IPS-18a (cell line): ENCODE measurements around the gene ATP8A1.
"Not testable (repeated sequence)": the region's sequence is repeated elsewhere in the genome, so short reads cannot be mapped to it uniquely, and the experiment has no call there.

Experiments used
- H3K27ac ChIP-seq: one replicate; pipeline ENCODE4 v1.5.1; 2013; ENCODE audit warnings: low read length
- H3K27me3 ChIP-seq: one replicate; pipeline ENCODE4 v1.6.1; 2013; ENCODE audit warnings: mild to moderate bottlenecking, low read length; ENCODE audit not compliant: control insufficient read depth, insufficient read depth
- H3K36me3 ChIP-seq: one replicate; pipeline ENCODE4 v1.6.1; 2013; ENCODE audit warnings: low read depth, low read length; ENCODE audit not compliant: control insufficient read depth
- H3K4me1 ChIP-seq: one replicate; pipeline ENCODE4 v1.6.1; 2013; ENCODE audit warnings: low read depth, low read length; ENCODE audit not compliant: control insufficient read depth
- H3K4me3 ChIP-seq: one replicate; pipeline ENCODE4 v1.5.1; 2013; ENCODE audit warnings: low read length
- H3K9ac ChIP-seq: one replicate; pipeline ENCODE4 v1.6.1; 2013; ENCODE audit warnings: mild to moderate bottlenecking, low read length, moderate library complexity
- H3K9me3 ChIP-seq: one replicate; pipeline ENCODE4 v1.6.1; 2013; ENCODE audit warnings: low read depth, low read length; ENCODE audit not compliant: control insufficient read depth

Gene ATP8A1

GRCh38 chr4:42396361-42396751 lies 260.5 kb downstream of the ATP8A1 start:
- Histone ChIP-seq H3K27me3 (peaks cover 70% of the 10 kb centered on the region), H3K4me1 (peaks cover 24% of the 10 kb centered on the region), H3K9ac (peak overlapping the region; percentile 16), H3K4me3 (peak overlapping the region; percentile 59), H3K27ac (no peak overlapping the region), H3K9me3 (no peaks in the 10 kb centered on the region), H3K36me3 (peaks cover 1% of the 10 kb centered on the region)

- no peak overlapping the region for H3K4me3 ChIP-seq
- H3K9ac ChIP-seq = no peak overlapping the region
- peaks cover 62% of the 10 kb centered on the region for H3K27me3 ChIP-seq
Measured at GRCh38 chr4:42395595-42395994, 261.3 kb downstream of the ATP8A1 start.

GRCh38 chr4:42392436-42392835 lies 264.5 kb downstream of the ATP8A1 start:
- H3K36me3 ChIP-seq = no peaks in the 10 kb centered on the region
- H3K4me1 ChIP-seq = peaks cover 31% of the 10 kb centered on the region
- no peak overlapping the region for H3K4me3 ChIP-seq
- no peak overlapping the region for H3K27ac ChIP-seq
- no peak overlapping the region for H3K9ac ChIP-seq
- H3K27me3 ChIP-seq = peaks cover 30% of the 10 kb centered on the region
- H3K9me3 ChIP-seq = no peaks in the 10 kb centered on the region

More at GRCh38 chr4:42395595-42395994, 261.3 kb downstream of the ATP8A1 start:
- peaks cover 31% of the 10 kb centered on the region for H3K4me1 ChIP-seq
- H3K27ac ChIP-seq = no peak overlapping the region
- H3K36me3 ChIP-seq = no peaks in the 10 kb centered on the region
- H3K9me3 ChIP-seq = no peaks in the 10 kb centered on the region

- no peaks in the 10 kb centered on the region for H3K36me3 ChIP-seq
- H3K9ac ChIP-seq = no peak overlapping the region
- H3K27me3 ChIP-seq = peaks cover 26% of the 10 kb centered on the region
- peaks cover 30% of the 10 kb centered on the region for H3K4me1 ChIP-seq
- no peak overlapping the region for H3K4me3 ChIP-seq
- no peaks in the 10 kb centered on the region for H3K9me3 ChIP-seq
- no peak overlapping the region for H3K27ac ChIP-seq
Measured at GRCh38 chr4:42391981-42392380, 264.9 kb downstream of the ATP8A1 start.

- peaks cover 24% of the 10 kb centered on the region for H3K4me1 ChIP-seq
- no peak overlapping the region for H3K27ac ChIP-seq
- no peak overlapping the region for H3K9ac ChIP-seq
- H3K36me3 ChIP-seq = no peaks in the 10 kb centered on the region
- H3K9me3 ChIP-seq = no peaks in the 10 kb centered on the region
- no peak overlapping the region for H3K4me3 ChIP-seq
- peaks cover 19% of the 10 kb centered on the region for H3K27me3 ChIP-seq
Measured at GRCh38 chr4:42391355-42391664, 265.6 kb downstream of the ATP8A1 start.

- no peak overlapping the region for H3K27ac ChIP-seq
- H3K27me3 ChIP-seq = peaks cover 14% of the 10 kb centered on the region
- H3K36me3 ChIP-seq = no peaks in the 10 kb centered on the region
- H3K4me1 ChIP-seq = peaks cover 19% of the 10 kb centered on the region
- no peak overlapping the region for H3K9ac ChIP-seq
- no peaks in the 10 kb centered on the region for H3K9me3 ChIP-seq
- H3K4me3 ChIP-seq = no peak overlapping the region
Measured at GRCh38 chr4:42390622-42391354, 266.1 kb downstream of the ATP8A1 start.

- Histone ChIP-seq H3K9ac (no peak overlapping the region), H3K27ac (no peak overlapping the region), H3K9me3 (no peaks in the 10 kb centered on the region), H3K36me3 (no peaks in the 10 kb centered on the region), H3K4me1 (peaks cover 2% of the 10 kb centered on the region), H3K4me3 (no peak overlapping the region), H3K27me3 (no peaks in the 10 kb centered on the region)
Measured at GRCh38 chr4:42385516-42385915, 271.4 kb downstream of the ATP8A1 start.

GRCh38 chr4:42381666-42382065 lies 275.2 kb downstream of the ATP8A1 start:
- Histone ChIP-seq H3K4me1 (no peaks in the 10 kb centered on the region), H3K9ac (no peak overlapping the region), H3K36me3 (no peaks in the 10 kb centered on the region), H3K4me3 (no peak overlapping the region), H3K9me3 (no peaks in the 10 kb centered on the region), H3K27me3 (no peaks in the 10 kb centered on the region), H3K27ac (no peak overlapping the region)

- Histone ChIP-seq H3K36me3 (no peaks in the 10 kb centered on the region), H3K27me3 (no peaks in the 10 kb centered on the region), H3K4me3 (no peak overlapping the region), H3K27ac (no peak overlapping the region), H3K9ac (no peak overlapping the region), H3K4me1 (no peaks in the 10 kb centered on the region), H3K9me3 (no peaks in the 10 kb centered on the region)
Measured at GRCh38 chr4:42377497-42377896, 279.4 kb downstream of the ATP8A1 start.

- not testable (repeated sequence) for H3K9me3 ChIP-seq, H3K4me3 ChIP-seq, H3K36me3 ChIP-seq, H3K27ac ChIP-seq, H3K27me3 ChIP-seq, H3K4me1 ChIP-seq, H3K9ac ChIP-seq
Measured at GRCh38 chr4:42372303-42372702, 284.6 kb downstream of the ATP8A1 start.

GRCh38 chr4:42371305-42372252 lies 285.3 kb downstream of the ATP8A1 start:
- H3K27ac ChIP-seq = no peak overlapping the region
- H3K4me1 ChIP-seq = no peaks in the 10 kb centered on the region
- no peaks in the 10 kb centered on the region for H3K36me3 ChIP-seq
- no peak overlapping the region for H3K4me3 ChIP-seq
- no peaks in the 10 kb centered on the region for H3K27me3 ChIP-seq
- H3K9ac ChIP-seq = no peak overlapping the region
- H3K9me3 ChIP-seq = no peaks in the 10 kb centered on the region
